HG03196 (cell line): Measurements from ENCODE around the gene TMEM225B.
"Not testable (repeated sequence)": the region's sequence is repeated elsewhere in the genome, so short reads cannot be mapped to it uniquely, and the experiment has no call there.

Source experiments
- ATAC-seq: cut with Tn5 transposase; IDR thresholded peaks from one replicate; pipeline ENCODE4 v1.9.1; 2021; ENCODE audit not compliant: unreplicated experiment

The TMEM225B gene

GRCh38 chr7:99653754-99654153 lies 55.7 kb downstream of the TMEM225B start:
- ATAC-seq, result no peak

- ATAC-seq, result not testable (repeated sequence)
Measured at GRCh38 chr7:99654626-99655025, 56.6 kb downstream of the TMEM225B start.

- not testable (repeated sequence) for ATAC-seq
Measured at GRCh38 chr7:99657879-99658278, 59.8 kb downstream of the TMEM225B start.
